ENCODE data around the gene TLCD5.
A peak's percentile ranks its signal among the peaks of the same experiment; 100 is the strongest.

Gene TLCD5

GRCh38 chr11:120295099-120295498 is 30.0 kb upstream of the TLCD5 start:
- no peak for DNase-seq (ENCODE audit: low spot score)
- in situ Hi-C loops (cut with MboI; ENCODE audit: low pct_unique_long_range_greater_than_20kb, low sequenced_read_pairs, unreplicated experiment) = no loop called here
- TF ChIP-seq, protein P1, sequence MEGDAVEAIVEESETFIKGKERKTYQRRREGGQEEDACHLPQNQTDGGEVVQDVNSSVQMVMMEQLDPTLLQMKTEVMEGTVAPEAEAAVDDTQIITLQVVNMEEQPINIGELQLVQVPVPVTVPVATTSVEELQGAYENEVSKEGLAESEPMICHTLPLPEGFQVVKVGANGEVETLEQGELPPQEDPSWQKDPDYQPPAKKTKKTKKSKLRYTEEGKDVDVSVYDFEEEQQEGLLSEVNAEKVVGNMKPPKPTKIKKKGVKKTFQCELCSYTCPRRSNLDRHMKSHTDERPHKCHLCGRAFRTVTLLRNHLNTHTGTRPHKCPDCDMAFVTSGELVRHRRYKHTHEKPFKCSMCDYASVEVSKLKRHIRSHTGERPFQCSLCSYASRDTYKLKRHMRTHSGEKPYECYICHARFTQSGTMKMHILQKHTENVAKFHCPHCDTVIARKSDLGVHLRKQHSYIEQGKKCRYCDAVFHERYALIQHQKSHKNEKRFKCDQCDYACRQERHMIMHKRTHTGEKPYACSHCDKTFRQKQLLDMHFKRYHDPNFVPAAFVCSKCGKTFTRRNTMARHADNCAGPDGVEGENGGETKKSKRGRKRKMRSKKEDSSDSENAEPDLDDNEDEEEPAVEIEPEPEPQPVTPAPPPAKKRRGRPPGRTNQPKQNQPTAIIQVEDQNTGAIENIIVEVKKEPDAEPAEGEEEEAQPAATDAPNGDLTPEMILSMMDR (IDR thresholded peaks at IDR 0.05; ENCODE audit: extremely low read depth, insufficient read depth, missing control alignments) = no peak

GRCh38 chr11:120296554-120296953 is 28.5 kb upstream of the TLCD5 start:
- DNase-seq (ENCODE audit: low spot score) = no peak
- in situ Hi-C loops (cut with MboI; ENCODE audit: low pct_unique_long_range_greater_than_20kb, low sequenced_read_pairs, unreplicated experiment) = no loop called here

GRCh38 chr11:120298461-120298860 is 26.6 kb upstream of the TLCD5 start:
- TF ChIP-seq, protein P1 (IDR thresholded peaks at IDR 0.05; ENCODE audit: extremely low read depth, insufficient read depth, missing control alignments) = no peak
- in situ Hi-C loops (cut with MboI; ENCODE audit: low pct_unique_long_range_greater_than_20kb, low sequenced_read_pairs, unreplicated experiment) = no loop called here

More at GRCh38 chr11:120296554-120296953, 28.5 kb upstream of the TLCD5 start:
- TF ChIP-seq, protein P1 (IDR thresholded peaks at IDR 0.05; ENCODE audit: extremely low read depth, insufficient read depth, missing control alignments) = no peak

DNA sequence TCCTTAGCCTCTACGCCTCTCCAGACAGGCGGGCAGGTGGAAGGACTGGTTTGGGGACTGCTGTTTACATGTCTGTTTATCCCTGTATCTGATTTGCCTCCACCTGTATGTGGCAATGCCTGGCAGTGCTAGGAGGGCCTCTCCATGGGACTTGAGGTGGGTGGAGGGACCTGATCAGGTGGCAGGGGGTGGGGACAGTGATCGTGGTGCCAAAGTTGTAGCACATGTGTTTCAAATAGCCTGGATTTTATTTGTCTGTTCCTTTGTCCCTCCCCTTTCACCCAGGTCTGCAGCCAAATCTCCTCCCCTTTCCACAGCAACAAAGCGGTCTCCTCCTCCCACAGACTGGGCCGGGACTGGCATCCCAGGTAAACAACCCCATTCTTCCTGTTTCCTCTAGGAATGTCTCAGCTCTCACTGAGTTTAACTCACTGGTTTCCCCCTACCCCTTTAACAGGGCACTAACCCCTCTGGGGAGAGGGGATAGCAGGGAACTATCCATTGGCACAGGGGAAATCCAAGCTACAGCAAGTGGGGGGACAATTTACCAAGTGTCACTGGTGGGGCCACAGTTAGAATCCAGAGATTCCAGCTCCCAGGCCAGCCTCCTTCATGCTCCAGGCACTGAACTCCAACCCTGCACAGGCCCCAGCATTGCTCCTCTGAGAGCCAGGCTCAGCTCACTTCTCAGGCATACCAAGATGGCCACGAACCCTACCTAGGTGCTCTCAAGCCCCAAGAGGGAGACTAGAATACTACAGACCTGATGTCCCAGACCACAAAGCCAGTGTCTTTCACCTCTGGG is 22.9 kb upstream of the TLCD5 start:
- in situ Hi-C loops (cut with MboI; ENCODE audit: low pct_unique_long_range_greater_than_20kb, low sequenced_read_pairs, unreplicated experiment) = loop anchor here (5.0 kb wide), 1 partner anchor 70 kb away; no protein-coding TSS in a partner anchor
- TF ChIP-seq, protein P1 (IDR thresholded peaks at IDR 0.05; ENCODE audit: extremely low read depth, insufficient read depth, missing control alignments) = no peak
- DNase-seq (ENCODE audit: low spot score) = no peak

More at GRCh38 chr11:120298461-120298860, 26.6 kb upstream of the TLCD5 start:
- no peak for DNase-seq (ENCODE audit: low spot score)

DNA sequence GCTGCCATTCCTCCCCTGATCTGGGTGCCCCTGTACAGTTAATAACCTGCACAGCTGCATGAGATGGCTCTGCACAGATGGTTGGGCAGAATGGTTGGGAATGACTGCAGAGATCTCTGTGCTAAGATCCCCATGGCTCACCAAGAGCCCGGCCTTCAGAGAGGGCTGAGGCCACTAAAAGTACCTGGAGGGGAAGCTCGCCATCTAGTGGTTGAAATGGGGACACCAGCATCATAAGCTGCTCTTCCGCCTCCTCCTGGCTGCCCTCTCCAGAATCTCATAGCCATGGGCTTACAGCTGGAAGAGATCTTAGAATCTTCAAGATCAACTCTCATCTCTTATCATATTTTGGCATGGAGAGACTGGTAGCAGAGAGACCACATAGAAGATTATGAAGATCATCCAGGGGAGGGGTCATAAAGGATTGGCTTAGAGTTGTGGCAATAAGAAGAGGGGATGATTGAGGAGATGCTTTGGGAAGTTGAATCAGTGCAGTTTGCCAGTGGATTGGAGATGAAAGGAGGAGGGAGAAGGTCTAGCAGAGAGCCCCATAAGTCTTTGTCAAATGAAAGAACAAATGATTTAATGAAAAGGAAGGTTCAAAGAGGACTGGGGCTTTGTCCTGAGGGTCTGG is 22.0 kb upstream of the TLCD5 start:
- TF ChIP-seq, protein P1 (IDR thresholded peaks at IDR 0.05; ENCODE audit: extremely low read depth, insufficient read depth, missing control alignments) = peak; percentile 98
- peak; percentile 74 for DNase-seq (ENCODE audit: low spot score)
- in situ Hi-C loops (cut with MboI; ENCODE audit: low pct_unique_long_range_greater_than_20kb, low sequenced_read_pairs, unreplicated experiment) = loop anchor here (5.0 kb wide), 1 partner anchor 71 kb away; no protein-coding TSS in a partner anchor

- in situ Hi-C loops (cut with MboI; ENCODE audit: low pct_unique_long_range_greater_than_20kb, low sequenced_read_pairs, unreplicated experiment) = loop anchor here (5.0 kb wide), 1 partner anchor 72 kb away; no protein-coding TSS in a partner anchor
- TF ChIP-seq, protein P1 (IDR thresholded peaks at IDR 0.05; ENCODE audit: extremely low read depth, insufficient read depth, missing control alignments) = no peak
- DNase-seq (ENCODE audit: low spot score) = peak; percentile 21
Measured at GRCh38 chr11:120304526-120304925, 20.6 kb upstream of the TLCD5 start.
